ENCODE measurements around the gene NASP.

GRCh38 chr1:45620588-45621500 is 37.0 kb downstream of the NASP start:
- TF ChIP-seq POLR2A (IDR thresholded peaks at IDR 0.05; ENCODE audit: extremely low read depth, insufficient read length) (no peak), CTCF (IDR thresholded peaks at IDR 0.05; ENCODE audit: low read depth, low read length) (no peak), MYC (IDR thresholded peaks at IDR 0.05; ENCODE audit: low read depth, low read length) (no peak)
